ENCODE measurements around the gene SYNE2. TPM values are rescaled to one million over a fixed set of nuclear protein-coding genes. Genes with fewer than 3 reads are reported as not detected.
"Not testable (repeated sequence)": the region's sequence is repeated elsewhere in the genome, so short reads cannot be mapped to it uniquely, and the experiment has no call there.

SYNE2 gene
- total RNA-seq, 2 experiments from 2014 or later, result 192 to 218 TPM

- peak overlapping the region; percentile 64 for H3K4me3 Mint-ChIP-seq
- DNase-seq, result no peak
- CTCF ChIA-PET, result interaction anchor here (1.0 to 3.1 kb wide), 2 partner anchors 8 to 13 kb away, joined by 3 to 11 read pairs; no protein-coding TSS in a partner anchor
- POLR2A ChIA-PET, result no interaction called here
- peaks cover 32% of the 10 kb centered on the region for H3K36me3 Mint-ChIP-seq (ENCODE audit: low read depth)
- peaks cover 3% of the 10 kb centered on the region for H3K9me3 Mint-ChIP-seq
- peaks cover 48% of the 10 kb centered on the region for H3K4me1 Mint-ChIP-seq
- H3K27me3 Mint-ChIP-seq, result peaks cover 3% of the 10 kb centered on the region
- no peak overlapping the region for H3K27ac Mint-ChIP-seq
Measured at GRCh38 chr14:63855281-63855680, 2.5 kb downstream of the SYNE2 start.

GRCh38 chr14:63857466-63858030 lies 4.7 kb downstream of the SYNE2 start:
- ChIA-PET CTCF (no interaction called here), POLR2A (no interaction called here)
- Mint-ChIP-seq H3K36me3 (ENCODE audit: low read depth) (peaks cover 34% of the 10 kb centered on the region), H3K27me3 (no peaks in the 10 kb centered on the region), H3K4me3 (no peak overlapping the region), H3K4me1 (peaks cover 62% of the 10 kb centered on the region), H3K27ac (peak overlapping the region; percentile 33), H3K9me3 (peaks cover 3% of the 10 kb centered on the region)
- DNase-seq, result peak; percentile 28

GRCh38 chr14:63860146-63860545 lies 7.3 kb downstream of the SYNE2 start:
- Mint-ChIP-seq H3K9me3 (peaks cover 3% of the 10 kb centered on the region), H3K27ac (no peak overlapping the region), H3K4me3 (no peak overlapping the region), H3K36me3 (ENCODE audit: low read depth) (peaks cover 32% of the 10 kb centered on the region), H3K27me3 (no peaks in the 10 kb centered on the region), H3K4me1 (peaks cover 75% of the 10 kb centered on the region)
- CTCF ChIA-PET, result interaction anchor here (0.6 to 2.1 kb wide), 2 partner anchors 9 to 81 kb away, joined by 3 to 10 read pairs; no protein-coding TSS in a partner anchor
- POLR2A ChIA-PET, result no interaction called here
- DNase-seq, result no peak

- Mint-ChIP-seq H3K4me3 (no peak overlapping the region), H3K36me3 (ENCODE audit: low read depth) (peaks cover 31% of the 10 kb centered on the region), H3K9me3 (peaks cover 3% of the 10 kb centered on the region), H3K27ac (peak overlapping the region; percentile 6), H3K27me3 (no peaks in the 10 kb centered on the region), H3K4me1 (peaks cover 75% of the 10 kb centered on the region)
- CTCF ChIA-PET, result no interaction called here
- POLR2A ChIA-PET, result no interaction called here
- DNase-seq, result no peak
Measured at GRCh38 chr14:63862163-63862562, 9.4 kb downstream of the SYNE2 start.

- Mint-ChIP-seq H3K27ac (peak overlapping the region; percentile 61), H3K4me3 (no peak overlapping the region), H3K4me1 (peaks cover 70% of the 10 kb centered on the region), H3K9me3 (no peaks in the 10 kb centered on the region), H3K27me3 (no peaks in the 10 kb centered on the region), H3K36me3 (ENCODE audit: low read depth) (peaks cover 24% of the 10 kb centered on the region)
- POLR2A ChIA-PET, result no interaction called here
- CTCF ChIA-PET, result interaction anchor here (0.6 to 1.8 kb wide), 2 partner anchors 9 to 147 kb away, joined by 3 to 11 read pairs; partner anchors contain the start of gene SYNE2
- no peak for DNase-seq
Measured at GRCh38 chr14:63863004-63863403, 10.2 kb downstream of the SYNE2 start.

GRCh38 chr14:63864775-63865174 lies 12.0 kb downstream of the SYNE2 start:
- Mint-ChIP-seq H3K36me3 (ENCODE audit: low read depth) (peaks cover 30% of the 10 kb centered on the region), H3K4me3 (peak overlapping the region; percentile 74), H3K4me1 (peaks cover 82% of the 10 kb centered on the region), H3K27ac (peak overlapping the region; percentile 99)
- not testable (repeated sequence) for H3K27me3 Mint-ChIP-seq, DNase-seq, H3K9me3 Mint-ChIP-seq
- POLR2A ChIA-PET, result interaction anchor here (1.2 kb wide), 1 partner anchor 9 kb away, joined by 4 read pairs; no protein-coding TSS in a partner anchor
- CTCF ChIA-PET, result interaction anchor here (1.0 to 1.8 kb wide), 4 partner anchors 11 to 55 kb away, joined by 3 to 11 read pairs (median 4); partner anchors contain the start of gene SYNE2

GRCh38 chr14:63867933-63868921 lies 15.4 kb downstream of the SYNE2 start:
- Mint-ChIP-seq H3K4me3 (peak overlapping the region; percentile 5), H3K9me3 (peaks cover 2% of the 10 kb centered on the region), H3K4me1 (peaks cover 68% of the 10 kb centered on the region), H3K36me3 (ENCODE audit: low read depth) (peaks cover 31% of the 10 kb centered on the region), H3K27me3 (no peaks in the 10 kb centered on the region), H3K27ac (peak overlapping the region; percentile 81)
- DNase-seq, result peak; percentile 48
- ChIA-PET CTCF (interaction anchor here (0.6 to 2.3 kb wide), 4 partner anchors 8 to 313 kb away, joined by 3 to 10 read pairs (median 4); no protein-coding TSS in a partner anchor), POLR2A (no interaction called here)

- H3K27ac Mint-ChIP-seq, result peak overlapping the region; percentile 88
Measured at GRCh38 chr14:63869940-63870752, 17.3 kb downstream of the SYNE2 start.

GRCh38 chr14:63870753-63871037 lies 17.9 kb downstream of the SYNE2 start:
- Mint-ChIP-seq H3K36me3 (ENCODE audit: low read depth) (peaks cover 46% of the 10 kb centered on the region), H3K4me1 (peaks cover 61% of the 10 kb centered on the region)
- DNase-seq, H3K9me3 Mint-ChIP-seq, H3K4me3 Mint-ChIP-seq, H3K27me3 Mint-ChIP-seq, H3K27ac Mint-ChIP-seq, POLR2A ChIA-PET: not testable (repeated sequence)
- CTCF ChIA-PET, result interaction anchor here (0.8 to 2.3 kb wide), 2 partner anchors 10 to 27 kb away, joined by 6 to 10 read pairs; no protein-coding TSS in a partner anchor

More at GRCh38 chr14:63869940-63870752, 17.3 kb downstream of the SYNE2 start:
- DNase-seq, H3K9me3 Mint-ChIP-seq, POLR2A ChIA-PET, H3K27me3 Mint-ChIP-seq: not testable (repeated sequence)
- H3K36me3 Mint-ChIP-seq (ENCODE audit: low read depth), result peaks cover 43% of the 10 kb centered on the region
- CTCF ChIA-PET, result interaction anchor here (1.0 to 2.3 kb wide), 2 partner anchors 9 to 10 kb away, joined by 5 to 10 read pairs; no protein-coding TSS in a partner anchor
- H3K4me1 Mint-ChIP-seq, result peaks cover 64% of the 10 kb centered on the region
- peak overlapping the region; percentile 50 for H3K4me3 Mint-ChIP-seq

- CTCF ChIA-PET, result interaction anchor here (0.7 to 0.8 kb wide), 2 partner anchors 17 to 137 kb away, joined by 3 to 6 read pairs; no protein-coding TSS in a partner anchor
Measured at GRCh38 chr14:63874223-63874622, 21.4 kb downstream of the SYNE2 start.

GRCh38 chr14:63875311-63875710 lies 22.5 kb downstream of the SYNE2 start:
- ChIA-PET CTCF (interaction anchor here (1.5 kb wide), 1 partner anchor 28 kb away, joined by 3 read pairs; no protein-coding TSS in a partner anchor), POLR2A (no interaction called here)
- Mint-ChIP-seq H3K27me3 (no peaks in the 10 kb centered on the region), H3K36me3 (ENCODE audit: low read depth) (peaks cover 57% of the 10 kb centered on the region), H3K27ac (no peak overlapping the region), H3K4me1 (peaks cover 36% of the 10 kb centered on the region), H3K4me3 (no peak overlapping the region), H3K9me3 (no peaks in the 10 kb centered on the region)
- no peak for DNase-seq

More at GRCh38 chr14:63874223-63874622, 21.4 kb downstream of the SYNE2 start:
- DNase-seq, result no peak
- Mint-ChIP-seq H3K4me3 (no peak overlapping the region), H3K36me3 (ENCODE audit: low read depth) (peaks cover 59% of the 10 kb centered on the region), H3K4me1 (peaks cover 42% of the 10 kb centered on the region), H3K27ac (no peak overlapping the region), H3K9me3 (peaks cover 2% of the 10 kb centered on the region), H3K27me3 (no peaks in the 10 kb centered on the region)
- POLR2A ChIA-PET, result no interaction called here

GRCh38 chr14:63877550-63877939 lies 24.7 kb downstream of the SYNE2 start:
- H3K27ac Mint-ChIP-seq, result no peak overlapping the region
- DNase-seq, result no peak
- H3K36me3 Mint-ChIP-seq (ENCODE audit: low read depth), result peaks cover 59% of the 10 kb centered on the region
- H3K27me3 Mint-ChIP-seq, result no peaks in the 10 kb centered on the region
- no peak overlapping the region for H3K4me3 Mint-ChIP-seq
- CTCF ChIA-PET, result interaction anchor here (0.6 kb wide), 1 partner anchor 464 kb away, joined by 3 read pairs; no protein-coding TSS in a partner anchor
- POLR2A ChIA-PET, result no interaction called here
- H3K4me1 Mint-ChIP-seq, result peaks cover 30% of the 10 kb centered on the region
- no peaks in the 10 kb centered on the region for H3K9me3 Mint-ChIP-seq
